ENCODE measurements around the gene CIITA.

Gene CIITA

DNA sequence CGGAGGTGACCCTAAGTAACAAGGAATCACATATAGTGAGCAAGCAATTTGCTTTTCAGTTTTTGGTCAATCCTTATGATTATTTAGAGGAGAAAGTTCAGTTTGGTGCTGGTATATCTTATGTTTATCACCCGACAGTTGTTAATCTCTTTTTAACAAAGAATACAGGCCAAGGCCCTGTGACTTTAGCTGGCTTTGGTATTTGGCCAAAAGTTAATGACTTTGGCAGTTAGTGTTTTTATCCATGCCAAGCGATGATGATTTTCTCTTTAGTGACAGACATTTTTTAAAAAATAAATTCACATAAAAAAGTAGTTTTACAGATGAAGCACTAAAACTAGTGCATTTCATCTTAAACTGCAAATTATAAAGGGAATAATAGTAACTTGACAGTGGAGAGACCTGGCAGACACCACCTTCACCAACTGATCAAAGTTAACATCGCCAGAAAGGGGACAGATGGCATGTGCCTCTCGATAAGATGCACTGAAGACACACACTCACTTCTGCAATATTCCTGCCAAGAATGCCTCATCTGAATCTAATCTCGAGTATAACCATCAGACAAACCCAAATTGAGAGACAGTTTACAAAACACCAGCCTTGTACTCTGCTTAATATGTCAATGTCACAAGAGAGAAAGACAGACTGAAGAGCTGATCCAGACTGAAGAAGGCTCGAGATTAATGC, 58.4 kb downstream of the CIITA start:
- no peak overlapping the region for H3K27ac ChIP-seq
- TF ChIP-seq, protein P1, sequence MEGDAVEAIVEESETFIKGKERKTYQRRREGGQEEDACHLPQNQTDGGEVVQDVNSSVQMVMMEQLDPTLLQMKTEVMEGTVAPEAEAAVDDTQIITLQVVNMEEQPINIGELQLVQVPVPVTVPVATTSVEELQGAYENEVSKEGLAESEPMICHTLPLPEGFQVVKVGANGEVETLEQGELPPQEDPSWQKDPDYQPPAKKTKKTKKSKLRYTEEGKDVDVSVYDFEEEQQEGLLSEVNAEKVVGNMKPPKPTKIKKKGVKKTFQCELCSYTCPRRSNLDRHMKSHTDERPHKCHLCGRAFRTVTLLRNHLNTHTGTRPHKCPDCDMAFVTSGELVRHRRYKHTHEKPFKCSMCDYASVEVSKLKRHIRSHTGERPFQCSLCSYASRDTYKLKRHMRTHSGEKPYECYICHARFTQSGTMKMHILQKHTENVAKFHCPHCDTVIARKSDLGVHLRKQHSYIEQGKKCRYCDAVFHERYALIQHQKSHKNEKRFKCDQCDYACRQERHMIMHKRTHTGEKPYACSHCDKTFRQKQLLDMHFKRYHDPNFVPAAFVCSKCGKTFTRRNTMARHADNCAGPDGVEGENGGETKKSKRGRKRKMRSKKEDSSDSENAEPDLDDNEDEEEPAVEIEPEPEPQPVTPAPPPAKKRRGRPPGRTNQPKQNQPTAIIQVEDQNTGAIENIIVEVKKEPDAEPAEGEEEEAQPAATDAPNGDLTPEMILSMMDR (conservative IDR thresholded peaks at IDR 0.05): no peak

DNA sequence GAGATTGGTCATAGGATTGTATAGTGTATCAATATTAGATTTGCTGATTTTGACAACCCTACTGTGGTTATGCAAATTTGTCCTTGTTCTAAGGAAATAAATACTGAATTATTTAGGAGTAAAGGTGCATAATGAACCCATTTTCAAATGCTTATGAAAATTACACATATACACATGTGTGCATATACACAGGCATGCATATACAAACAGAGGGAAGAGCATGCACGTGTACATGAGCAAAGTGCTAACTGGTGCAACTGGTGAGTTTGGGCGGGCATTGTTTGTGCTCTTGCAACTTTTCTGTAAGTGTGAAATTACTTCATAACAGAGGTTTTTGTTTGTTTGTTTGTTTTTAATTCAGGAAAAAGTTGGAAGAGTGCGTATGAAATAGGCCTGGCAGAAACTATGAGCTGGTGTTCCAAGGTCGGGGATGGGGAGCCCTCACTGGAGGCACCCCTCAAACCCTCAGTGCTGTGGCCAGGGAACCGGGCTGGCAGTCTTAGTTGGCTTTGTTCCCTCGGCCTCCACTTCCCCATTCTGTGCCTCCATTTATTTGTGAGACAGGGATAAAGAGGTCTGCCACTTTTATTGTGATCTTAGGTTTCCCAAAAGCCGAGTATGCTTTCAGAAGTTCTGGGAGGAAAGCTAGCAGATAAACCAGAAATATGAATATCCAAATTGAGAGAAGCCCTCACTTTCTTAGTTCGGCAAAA, 59.4 kb downstream of the CIITA start:
- TF ChIP-seq ZFX (IDR thresholded peaks at IDR 0.05): no peak
- TF ChIP-seq, protein P1 (conservative IDR thresholded peaks at IDR 0.05): no peak
- no peak overlapping the region for H3K27ac ChIP-seq

DNA sequence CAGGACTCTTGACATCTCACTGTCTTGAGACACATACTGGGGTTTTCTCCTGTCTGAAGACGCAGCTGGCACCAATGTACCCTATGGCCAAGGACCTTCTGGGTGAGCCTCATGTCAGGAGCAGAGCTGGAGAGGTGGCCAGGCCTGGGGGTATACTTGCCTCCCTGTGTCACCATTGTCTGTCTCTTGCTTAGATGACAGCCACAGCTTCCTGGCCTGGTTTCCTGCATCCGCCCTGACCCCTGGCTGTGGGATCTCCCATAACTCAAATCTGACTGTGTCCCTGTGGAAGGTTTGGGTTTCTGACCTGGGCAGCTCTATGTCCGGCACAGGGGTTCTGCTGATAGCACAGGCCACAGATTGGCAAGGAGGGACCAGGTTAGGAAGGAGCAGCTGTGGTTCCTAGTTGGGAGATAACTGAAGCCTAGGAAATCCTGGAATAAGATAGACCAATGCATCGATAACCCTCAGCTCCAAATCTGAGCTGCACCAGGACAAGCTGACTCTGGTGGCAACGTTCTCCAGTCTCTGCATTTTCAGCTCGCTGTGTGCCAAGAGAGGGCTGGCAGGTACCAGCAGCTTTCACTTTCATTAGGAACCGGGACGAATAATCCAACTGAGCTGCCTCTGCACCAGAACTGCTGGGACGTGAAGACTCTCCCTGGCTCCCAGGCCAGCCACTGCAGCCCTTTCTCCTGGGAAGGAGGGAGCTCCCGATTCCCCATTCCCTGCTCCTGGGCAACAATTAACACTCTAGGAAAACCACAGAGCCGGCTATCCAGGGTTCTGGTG, 60.3 kb downstream of the CIITA start:
- TF ChIP-seq, protein P1 (conservative IDR thresholded peaks at IDR 0.05): no peak
- no peak for TF ChIP-seq ZFX (IDR thresholded peaks at IDR 0.05)
- no peak overlapping the region for H3K27ac ChIP-seq

DNA sequence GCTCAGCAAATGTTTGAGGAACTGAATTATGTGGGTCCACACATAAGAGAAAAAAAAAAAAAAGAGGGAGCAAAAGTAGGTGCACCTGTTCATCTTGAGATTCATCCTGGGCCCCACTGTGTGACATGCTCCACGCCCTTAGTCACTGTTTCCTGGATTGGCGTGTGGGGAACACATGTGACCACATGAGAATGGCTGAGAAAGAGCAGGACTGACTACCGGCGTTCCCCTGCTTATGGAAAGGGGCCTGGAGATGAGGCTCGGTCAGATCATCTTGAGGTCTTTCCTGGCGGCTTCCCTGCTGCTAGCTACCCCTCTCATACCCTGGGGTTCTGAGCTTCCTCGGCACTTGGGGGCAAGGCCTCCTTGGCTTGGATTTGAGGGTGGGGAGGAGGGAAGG, 61.3 kb downstream of the CIITA start:
- no peak for TF ChIP-seq ZFX (IDR thresholded peaks at IDR 0.05)
- TF ChIP-seq, protein P1 (conservative IDR thresholded peaks at IDR 0.05): no peak
- no peak overlapping the region for H3K27ac ChIP-seq

DNA sequence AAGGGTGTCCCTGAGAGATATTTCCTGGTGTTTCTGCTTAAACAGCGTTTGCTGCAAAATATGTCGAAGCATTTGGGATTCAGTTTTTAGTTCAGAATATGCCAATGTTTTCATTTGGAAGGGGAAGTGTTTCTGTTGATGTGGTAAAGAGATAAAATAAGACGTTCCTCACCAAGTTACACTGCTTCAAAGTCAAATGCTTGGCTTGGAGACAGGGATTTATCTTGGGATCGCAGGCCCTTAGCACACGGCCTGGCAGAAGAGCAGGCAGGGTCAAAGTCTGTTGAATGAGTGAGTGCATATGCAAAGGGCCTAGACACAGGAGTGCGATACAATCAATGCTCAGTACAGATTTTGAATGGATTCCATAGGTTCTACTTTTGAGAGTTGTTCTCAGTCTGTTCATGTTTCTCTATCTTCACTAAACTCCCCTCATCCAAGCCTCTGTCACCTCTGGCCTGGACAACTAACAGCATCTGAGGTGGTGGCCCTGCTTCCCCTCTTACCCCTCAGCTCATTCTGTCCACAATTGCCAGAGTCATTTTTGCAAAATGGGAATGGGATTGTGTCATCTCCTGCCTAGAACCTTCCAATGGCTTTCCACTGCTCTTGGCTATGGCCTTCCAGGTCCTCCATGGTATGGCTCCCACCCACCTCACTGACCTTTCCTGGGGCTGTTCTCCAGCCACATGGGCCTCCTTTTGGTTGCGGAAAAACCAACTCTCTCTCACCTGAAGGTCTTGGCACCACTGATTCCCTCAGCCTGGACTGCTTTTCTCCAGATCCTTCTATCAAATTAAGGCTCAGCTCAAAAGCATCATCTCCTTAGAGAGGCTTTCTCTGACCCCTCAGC, 62.0 kb downstream of the CIITA start:
- TF ChIP-seq, protein P1 (conservative IDR thresholded peaks at IDR 0.05): no peak
- TF ChIP-seq ZFX (IDR thresholded peaks at IDR 0.05): no peak
- H3K27ac ChIP-seq: no peak overlapping the region

DNA sequence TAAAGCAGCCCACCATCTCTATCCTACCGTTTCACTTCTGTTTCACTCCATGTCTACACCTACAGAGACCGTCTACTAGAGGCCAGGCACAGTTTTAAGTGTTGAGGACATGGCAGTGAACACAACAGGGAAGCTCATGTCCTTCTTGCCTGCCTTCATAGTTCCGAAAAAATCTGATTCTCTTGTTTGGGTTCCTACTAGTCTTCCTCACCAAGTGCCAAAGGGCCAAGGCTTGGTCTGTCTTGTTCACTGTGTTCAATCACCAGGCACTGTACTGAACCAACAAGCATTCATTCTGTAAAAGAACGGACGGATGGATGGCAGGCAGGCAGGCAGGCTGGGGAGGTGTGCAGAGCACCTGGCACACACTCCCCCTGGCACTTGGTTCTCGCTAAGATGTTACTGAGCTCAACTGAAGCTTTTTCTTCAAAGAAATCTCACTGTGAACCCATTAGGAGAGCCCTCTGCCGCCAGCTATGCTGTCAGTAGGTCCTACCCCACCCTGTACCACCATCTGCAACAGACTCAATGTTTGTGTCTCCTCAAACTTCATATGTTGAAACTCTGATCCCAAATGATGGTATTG, 62.7 kb downstream of the CIITA start:
- H3K27ac ChIP-seq: no peak overlapping the region

More for the DNA sequence above, 62.7 kb downstream of the CIITA start:
- TF ChIP-seq ZFX (IDR thresholded peaks at IDR 0.05): no peak
- TF ChIP-seq, protein P1 (conservative IDR thresholded peaks at IDR 0.05): no peak

Measured in C4-2B (cell line).